Measurements from ENCODE around the gene NUDT16.
"Not testable (repeated sequence)": the region's sequence is repeated elsewhere in the genome, so short reads cannot be mapped to it uniquely, and the experiment has no call there.

Gene NUDT16

DNA sequence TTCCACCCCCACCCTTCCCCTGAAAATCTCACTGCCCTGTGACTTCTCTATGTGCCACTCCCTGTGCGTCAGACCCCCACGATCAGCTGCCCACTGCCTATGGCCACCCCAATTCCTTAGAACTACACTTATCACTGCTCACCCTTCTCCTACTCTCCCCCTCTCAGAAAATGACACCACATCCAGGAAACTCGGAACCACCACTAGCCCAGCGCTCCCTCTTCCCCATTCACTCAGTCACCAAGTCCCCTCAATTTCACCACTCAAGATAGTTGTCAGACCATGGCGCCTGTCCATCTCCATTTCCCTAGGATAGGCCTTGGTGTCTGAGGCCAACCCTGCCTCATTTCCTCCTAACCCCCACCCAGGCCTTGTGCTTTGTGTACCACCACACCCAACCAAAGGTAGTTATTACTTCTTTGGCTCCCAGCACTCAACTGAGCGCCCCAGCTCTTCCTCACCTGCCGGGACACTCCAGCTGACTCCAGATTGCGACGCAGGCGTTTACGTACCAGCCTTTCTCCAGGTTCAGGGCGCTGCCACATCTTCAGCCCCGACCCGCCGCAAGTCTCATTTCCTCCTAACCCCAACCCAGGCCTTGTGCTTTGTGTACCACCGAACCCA, 641 bp upstream of the NUDT16 start:
- peak; percentile 54 for FAIRE-seq

DNA sequence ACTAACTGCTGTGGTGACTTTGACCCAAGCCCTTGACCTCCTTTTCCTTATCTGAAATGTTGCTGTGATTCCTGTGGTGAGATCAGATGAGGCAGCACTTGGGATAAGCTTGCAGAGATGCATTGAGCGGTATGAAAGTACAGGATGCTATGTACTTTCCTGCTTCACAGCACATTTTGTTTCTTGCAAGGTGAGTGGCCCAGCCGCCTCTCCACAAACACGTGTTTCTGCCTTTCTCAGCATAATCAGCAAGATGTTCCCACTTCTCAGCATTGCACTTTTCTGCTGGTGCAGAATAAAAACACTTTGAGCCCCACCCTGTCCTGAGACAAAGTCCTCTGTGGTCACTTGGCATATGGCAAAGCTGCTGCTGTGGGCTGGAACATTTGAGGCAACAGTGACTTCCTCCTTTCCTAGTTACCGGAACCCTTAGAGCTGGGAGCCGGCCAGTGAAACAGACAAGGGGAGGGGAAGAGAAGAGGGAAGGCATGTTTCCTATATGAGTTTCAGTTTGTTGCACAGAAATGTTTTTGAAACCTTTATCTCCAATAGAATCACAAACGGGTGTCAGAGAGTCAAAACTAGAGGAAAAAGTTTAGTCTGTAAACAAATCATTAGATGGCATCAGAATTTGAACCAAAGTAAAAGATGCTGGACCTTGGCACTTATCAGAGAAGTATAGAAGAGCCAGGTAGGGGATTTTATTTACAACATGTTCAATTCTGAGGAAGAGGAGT, 5.0 kb downstream of the NUDT16 start:
- no peak for FAIRE-seq
- DNase-seq (ENCODE audit: insufficient read length, low spot score) = no peak

More for the DNA sequence above, 641 bp upstream of the NUDT16 start:
- not testable (repeated sequence) for DNase-seq (ENCODE audit: insufficient read length, low spot score)

DNA sequence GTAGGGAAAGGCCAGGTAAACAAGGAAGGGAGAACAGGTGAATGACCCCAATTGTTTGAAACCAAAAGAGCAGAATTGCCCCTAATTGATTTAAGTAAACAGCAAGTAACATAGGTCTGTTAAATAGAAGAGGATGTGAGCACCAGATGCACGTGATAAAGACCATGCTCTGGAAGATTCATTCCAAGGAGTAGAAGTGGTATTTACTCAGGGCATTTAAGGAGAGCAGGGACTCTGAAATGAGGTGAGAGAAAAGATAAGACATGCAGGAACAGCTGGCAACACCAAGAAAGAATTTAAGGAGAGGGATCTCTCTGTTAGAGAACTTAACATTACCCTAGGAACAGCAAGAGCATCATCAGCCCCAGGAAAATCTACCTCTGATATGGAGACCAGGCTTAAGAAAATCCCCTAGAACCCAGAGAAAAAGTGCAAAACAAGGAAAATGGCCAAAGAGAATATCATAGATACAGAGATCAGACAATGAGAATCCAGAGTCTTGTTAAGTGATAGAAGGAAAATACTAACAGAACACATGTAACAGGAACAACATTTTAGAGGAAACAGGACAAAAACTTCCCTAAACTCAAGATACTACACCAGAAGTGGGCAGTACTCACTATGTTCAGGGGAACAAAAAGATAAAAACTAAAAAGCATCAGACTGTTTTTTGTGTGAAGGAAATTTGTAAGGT, 6.4 kb downstream of the NUDT16 start:
- DNase-seq (ENCODE audit: insufficient read length, low spot score) = no peak
- FAIRE-seq = no peak

DNA sequence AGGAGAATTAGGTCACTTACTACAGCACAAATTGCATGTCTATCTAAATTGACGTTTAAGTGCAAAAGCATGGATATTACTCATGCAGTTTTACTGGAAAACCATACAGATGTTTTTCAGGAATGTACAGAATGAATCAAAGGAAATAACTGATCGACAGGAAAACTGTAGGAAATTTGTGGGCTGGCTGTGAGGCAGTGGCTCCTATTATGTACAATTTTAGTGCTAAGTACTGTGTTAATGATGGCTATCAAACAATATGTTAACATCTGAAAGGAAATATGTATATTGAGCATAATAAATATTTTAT, 6.9 kb downstream of the NUDT16 start:
- FAIRE-seq (no peak), DNase-seq (ENCODE audit: insufficient read length, low spot score) (no peak)

DNA sequence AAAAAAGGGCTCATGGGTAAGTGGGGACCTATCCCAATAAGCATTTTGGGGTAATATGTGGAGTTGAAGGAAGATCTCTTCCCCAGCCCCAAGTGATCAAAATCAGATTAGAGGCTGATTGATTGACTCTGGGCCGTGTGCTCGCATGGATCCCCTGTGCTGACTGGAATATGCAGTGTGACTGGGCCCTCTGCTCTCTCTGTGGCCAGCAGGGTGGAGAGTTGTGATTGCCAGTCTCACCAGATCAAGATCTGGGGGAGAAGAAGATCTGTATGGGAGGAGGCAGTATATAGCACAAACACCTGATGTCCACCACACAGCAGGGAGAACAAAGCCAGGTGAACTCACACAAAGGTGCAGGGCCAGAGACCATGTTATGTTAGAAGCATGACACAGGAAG, 8.8 kb downstream of the NUDT16 start:
- FAIRE-seq = no peak

DNA sequence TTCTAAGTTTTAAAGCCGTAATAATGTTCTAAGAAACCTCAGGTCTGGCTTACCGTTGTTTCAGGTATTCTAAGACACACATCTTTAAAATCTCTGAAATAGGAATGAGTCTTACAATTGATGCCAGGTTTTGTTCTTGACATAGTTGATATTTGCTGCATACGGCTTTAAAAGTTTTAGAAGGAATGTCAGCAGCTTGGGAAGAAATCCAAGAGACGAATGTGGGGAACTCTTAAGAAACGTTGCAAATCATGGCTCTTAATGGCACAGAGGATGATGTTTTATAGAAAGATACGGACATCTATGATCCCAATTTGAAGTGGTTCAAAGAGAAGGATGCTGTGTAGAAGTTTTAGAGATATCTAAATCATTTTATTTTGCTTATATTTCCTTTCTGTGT, 11.5 kb downstream of the NUDT16 start:
- FAIRE-seq = no peak

More for the DNA sequence above, 8.8 kb downstream of the NUDT16 start:
- no peak for DNase-seq (ENCODE audit: insufficient read length, low spot score)

DNA sequence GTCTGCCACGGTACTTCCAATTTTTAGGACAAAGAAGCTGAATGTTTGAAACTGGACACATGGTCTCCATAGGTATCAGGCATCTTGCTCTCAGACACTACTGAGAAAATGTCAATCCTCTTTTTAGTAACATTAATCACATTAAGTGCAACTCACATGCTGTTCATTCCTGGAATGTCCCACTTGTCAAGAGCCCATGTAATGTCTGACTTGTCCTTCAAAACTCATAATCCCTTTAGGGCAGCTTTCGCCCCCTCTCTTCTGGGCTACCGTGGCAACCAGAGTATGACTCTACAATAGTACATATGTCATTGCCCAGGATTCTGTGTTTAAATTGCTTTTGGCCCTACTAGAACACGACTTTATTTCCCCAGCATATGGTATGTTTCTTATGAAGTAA, 12.3 kb downstream of the NUDT16 start:
- FAIRE-seq = no peak
- no peak for DNase-seq (ENCODE audit: insufficient read length, low spot score)

More for the DNA sequence above, 11.5 kb downstream of the NUDT16 start:
- DNase-seq (ENCODE audit: insufficient read length, low spot score) = no peak

DNA sequence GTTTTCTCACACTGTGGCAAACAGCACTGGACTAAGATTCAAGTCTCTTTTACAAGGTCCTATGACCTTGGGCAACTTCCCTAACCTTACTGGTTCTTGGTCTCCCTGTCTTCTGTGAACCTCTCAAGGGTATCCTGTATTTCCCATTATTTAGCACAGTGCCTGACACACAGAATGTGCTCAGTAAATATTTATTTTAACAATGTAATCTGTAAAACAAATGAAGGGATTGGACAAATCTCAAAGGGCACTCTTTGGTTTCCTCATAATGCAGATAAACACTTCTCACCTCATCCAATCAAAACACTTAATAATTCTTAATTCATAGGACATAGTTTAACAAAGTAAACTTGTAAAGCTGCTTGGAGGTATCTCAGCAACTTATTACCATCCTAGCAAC, 12.8 kb downstream of the NUDT16 start:
- DNase-seq (ENCODE audit: insufficient read length, low spot score) = no peak
- FAIRE-seq = no peak

DNA sequence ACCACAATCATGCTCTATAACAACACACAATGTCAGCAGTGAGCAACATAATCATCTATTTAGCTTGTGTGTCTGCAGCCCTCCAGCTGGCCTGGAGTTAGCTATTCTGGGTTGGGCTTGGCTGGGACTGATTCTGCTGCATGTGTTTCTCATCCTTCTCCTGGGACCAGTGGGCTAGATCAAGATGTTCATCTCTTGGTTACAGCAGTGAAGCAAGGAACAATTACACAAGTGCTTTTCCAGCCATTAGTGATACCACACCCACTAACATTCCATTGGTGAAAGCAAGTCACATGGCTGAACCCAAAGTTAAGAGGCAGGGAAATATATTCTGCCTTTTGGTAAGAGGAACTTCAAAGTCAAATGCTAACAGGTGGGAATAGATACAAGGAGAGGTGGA, 14.6 kb downstream of the NUDT16 start:
- DNase-seq (ENCODE audit: insufficient read length, low spot score) (no peak), FAIRE-seq (no peak)

DNA sequence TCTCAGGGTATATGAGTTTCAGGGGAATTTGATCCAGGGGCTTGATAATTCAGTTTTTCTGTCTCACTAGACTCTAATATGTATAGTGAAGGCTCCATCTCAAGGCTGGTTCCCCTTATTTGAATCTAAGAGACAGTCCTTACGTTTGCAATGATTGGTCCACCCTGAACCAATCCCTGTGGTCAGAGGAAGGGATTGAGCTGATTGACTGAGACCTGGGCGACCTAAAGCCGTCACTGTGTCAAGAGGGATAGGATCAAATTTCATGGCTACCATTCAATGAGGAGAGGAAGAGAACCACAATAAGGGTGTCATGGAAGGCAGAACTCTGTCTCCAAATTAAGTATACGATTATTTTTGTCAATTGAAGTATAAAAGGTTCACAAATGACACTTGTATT, 16.3 kb downstream of the NUDT16 start:
- DNase-seq (ENCODE audit: insufficient read length, low spot score) (no peak), FAIRE-seq (no peak)

DNA sequence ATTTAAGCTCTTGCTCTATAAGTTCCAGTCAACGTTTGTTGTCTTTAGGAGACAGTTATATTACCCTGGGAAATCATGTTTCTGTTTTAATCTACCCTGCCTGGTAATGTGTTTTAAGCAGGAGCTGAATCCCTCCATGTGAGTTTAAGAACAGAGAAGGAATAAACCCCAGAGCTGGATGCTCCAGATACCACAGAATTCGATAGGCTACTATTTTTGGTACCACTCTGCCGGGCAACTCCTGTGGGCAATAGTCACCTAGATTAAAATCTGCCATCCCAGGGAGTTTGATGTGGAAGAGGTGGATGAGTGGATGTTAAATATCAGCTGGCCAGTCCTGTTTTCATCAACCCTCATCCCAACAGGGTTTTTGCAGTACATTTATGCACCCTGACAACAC, 20.4 kb downstream of the NUDT16 start:
- DNase-seq (ENCODE audit: insufficient read length, low spot score) = no peak
- FAIRE-seq = no peak

DNA sequence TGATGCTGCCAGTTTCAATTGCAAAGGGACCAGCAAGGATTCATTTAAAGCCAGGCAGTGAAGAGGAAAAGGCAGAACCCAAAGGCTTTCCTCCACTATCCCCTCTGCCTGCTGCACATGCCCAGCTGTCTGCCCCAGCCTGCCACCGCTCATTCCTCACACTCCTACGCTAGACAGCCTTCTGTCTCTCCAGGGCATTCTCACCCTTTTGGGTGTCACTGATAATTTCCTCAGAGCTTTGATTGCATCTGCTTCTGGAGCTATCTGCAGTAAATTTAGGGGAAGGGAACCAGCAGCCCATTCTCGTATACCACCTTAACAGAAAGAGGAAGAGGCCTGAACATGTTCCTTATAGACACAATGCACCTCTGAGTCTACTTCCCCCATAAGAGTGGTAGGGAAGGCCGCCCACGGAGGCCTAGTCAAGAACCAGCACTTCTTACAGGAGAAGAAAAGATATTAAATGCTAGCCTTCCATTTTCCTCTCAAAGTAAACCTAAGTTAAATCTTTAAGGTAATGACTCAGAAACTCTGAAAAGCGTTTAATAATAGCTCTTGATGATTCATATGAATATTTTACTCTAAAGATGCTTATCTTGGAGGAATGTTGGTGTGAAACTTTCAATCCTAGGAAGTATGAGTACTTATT, 20.9 kb downstream of the NUDT16 start:
- no peak for FAIRE-seq

DNA sequence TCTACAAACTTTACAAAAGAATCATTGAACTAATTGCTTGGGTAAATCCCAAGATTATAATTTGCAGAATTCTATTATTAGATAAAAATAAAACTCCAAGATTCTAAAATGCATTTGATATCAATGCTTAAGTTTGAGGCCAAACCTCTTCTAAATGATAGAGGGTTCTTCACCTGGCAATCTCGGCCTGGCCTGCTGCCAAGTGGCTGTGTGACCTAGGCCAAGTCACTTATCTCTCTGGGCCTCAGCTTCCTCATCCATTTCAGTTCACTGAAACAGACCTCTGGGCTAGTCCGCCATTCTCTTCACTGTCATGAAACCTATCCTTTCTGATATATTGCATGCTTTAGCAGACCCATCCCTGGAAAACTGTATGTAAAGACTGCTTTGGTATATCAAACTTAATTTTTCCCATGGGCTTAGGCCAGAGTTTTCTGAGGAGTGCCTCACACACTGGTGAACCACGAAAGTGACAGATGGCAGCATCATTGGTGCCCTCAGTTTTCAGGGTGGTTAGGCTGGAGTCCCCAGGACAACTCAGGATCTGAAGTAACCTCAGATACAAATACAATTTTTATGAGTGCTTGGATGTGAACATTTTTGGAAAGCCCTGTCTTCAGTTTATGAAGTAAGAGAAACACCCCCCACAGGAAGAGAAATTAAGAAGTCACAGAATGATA, 21.8 kb downstream of the NUDT16 start:
- DNase-seq (ENCODE audit: insufficient read length, low spot score) = no peak
- no peak for FAIRE-seq

More for the DNA sequence above, 20.9 kb downstream of the NUDT16 start:
- no peak for DNase-seq (ENCODE audit: insufficient read length, low spot score)

DNA sequence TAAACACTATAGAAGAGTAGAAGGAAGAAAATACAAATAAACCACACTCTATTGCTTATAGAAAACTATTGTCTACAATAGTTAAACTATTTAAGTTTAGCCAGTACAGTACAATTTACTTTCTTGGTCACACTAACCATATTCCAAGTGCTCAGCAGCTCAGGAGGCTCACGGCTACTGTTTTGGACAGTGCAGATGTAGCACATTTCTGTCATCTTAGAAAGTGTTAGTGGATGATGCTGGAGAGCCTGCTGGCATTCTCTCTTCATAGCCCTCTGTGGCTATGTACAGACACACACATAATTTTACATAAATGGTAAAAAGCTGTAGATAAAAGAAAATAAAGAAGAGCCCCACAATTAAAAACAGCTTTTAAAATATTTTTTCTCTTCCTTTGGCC, 23.8 kb downstream of the NUDT16 start:
- DNase-seq (ENCODE audit: insufficient read length, low spot score) (no peak), FAIRE-seq (no peak)

DNA sequence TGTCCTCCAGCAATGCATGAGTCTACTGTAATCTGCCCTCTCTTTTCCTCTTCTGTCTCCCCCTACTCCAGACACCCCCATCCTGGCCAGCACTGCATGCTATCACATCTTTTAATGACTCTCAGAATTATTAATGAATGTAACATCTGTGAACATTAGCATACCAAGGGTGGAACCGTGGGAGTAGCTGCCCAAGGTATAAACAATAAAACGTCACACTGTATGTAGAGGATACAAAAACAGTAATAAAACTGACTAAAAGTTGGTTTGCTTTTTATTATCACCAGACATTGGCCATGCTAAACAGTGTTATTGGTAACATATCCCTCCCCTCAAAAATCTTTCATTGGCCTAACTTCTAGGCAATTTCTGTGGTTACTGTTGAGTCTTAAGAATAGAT, 24.7 kb downstream of the NUDT16 start:
- FAIRE-seq = no peak
- no peak for DNase-seq (ENCODE audit: insufficient read length, low spot score)

DNA sequence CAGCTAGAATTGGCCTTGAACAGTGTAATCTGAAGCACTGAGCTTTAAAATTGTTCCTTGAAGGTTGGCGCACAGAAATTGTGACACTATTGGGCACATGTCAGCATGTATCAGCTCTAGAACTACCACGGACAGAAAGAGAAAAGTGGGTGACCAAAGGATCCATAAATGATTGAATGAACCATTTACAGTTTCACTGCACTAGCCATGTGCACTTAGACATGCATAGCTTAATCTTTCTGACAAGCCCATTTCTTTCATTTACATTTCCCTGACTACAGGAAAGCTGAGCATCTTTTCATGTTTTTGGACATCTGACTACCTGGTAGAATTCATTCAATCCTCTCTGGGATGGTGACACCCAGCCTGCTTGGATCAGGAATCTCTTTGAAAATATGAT, 36.2 kb downstream of the NUDT16 start:
- no peak for FAIRE-seq

DNA sequence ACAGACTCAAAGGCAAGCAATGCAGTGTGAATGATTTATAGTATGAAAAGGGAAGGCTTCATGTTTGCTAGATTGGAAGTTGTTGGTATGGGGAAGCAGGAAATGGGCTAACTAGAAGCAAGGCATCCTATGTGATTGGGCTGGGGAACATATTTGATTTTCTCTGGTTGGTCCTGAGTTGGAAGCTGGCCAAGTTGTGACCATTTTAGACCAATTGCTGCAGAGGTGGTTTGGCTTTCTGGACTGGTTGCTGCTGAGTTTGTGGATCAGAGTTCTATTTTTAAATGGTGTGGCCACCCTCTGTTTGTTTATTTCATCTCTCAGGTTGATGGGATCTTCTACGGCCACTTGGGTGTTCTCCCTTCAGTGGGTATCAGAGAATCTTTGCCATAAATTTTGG, 39.7 kb downstream of the NUDT16 start:
- FAIRE-seq (no peak), DNase-seq (ENCODE audit: insufficient read length, low spot score) (no peak)

More for the DNA sequence above, 36.2 kb downstream of the NUDT16 start:
- DNase-seq (ENCODE audit: insufficient read length, low spot score) = no peak

DNA sequence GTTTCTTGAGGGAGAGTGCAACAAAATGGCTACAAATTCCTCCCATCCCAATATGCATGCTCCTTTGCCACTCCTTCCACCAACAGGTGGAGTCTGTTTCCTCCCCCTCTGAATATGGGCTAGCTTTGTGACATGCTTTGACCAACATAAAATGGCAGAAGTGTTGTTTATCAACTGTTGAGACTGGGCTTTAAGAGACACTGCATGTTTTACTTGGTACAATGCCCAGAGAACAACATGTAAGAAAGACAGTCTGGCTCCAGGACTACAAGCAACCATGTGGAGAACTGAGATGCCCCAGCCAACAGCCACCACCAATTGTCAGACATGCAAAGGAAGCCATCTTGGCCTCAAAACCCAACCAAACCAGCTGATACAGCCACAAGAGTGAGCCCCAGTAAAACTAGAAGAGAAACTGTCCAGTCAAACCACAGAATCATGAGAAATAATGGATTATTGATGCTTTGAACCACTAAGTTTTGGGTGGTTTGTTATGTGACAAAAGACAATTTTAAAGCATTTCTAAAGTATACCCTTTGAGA, 40.5 kb downstream of the NUDT16 start:
- FAIRE-seq = no peak

DNA sequence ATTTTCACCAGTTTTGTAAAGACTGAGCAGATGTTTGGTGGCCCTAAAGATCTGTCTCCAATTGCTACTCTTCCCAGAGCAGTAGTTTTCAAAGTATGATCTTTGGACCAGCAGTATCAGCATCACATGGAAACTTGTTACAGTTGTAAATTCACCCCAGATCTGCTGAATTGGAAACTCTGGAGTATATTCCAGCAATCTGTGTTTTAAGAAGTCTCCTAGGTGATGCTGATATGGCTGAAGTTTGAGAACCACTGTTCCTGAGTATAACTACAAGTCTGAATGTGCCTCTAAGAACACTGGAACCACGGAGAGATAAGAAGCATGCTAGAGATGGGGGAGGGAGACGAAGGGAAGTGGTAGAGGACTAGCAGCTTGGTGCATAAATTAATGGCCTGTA, 45.7 kb downstream of the NUDT16 start:
- FAIRE-seq (no peak), DNase-seq (ENCODE audit: insufficient read length, low spot score) (no peak)

More for the DNA sequence above, 40.5 kb downstream of the NUDT16 start:
- DNase-seq (ENCODE audit: insufficient read length, low spot score) = no peak

DNA sequence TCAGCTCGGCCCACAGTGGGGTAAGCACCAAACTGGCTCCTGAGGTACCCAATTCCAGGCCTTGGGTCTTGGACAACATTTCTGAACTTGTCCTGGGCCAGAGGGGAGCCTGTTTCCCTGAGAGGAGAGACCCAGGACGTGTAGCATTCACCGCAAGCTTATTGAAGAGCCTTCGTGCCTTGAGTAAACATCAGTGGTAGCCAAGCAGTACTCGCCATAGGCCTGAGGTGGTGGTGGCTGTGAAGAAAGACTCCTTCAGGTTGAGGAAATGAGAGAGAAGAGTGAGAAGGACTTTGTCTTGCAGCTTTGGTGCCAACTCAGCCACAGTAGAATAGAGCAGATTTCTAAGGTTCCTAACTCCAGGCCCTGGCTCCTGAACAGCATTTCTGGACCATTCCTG, 50.2 kb downstream of the NUDT16 start:
- FAIRE-seq = no peak
- no peak for DNase-seq (ENCODE audit: insufficient read length, low spot score)

DNA sequence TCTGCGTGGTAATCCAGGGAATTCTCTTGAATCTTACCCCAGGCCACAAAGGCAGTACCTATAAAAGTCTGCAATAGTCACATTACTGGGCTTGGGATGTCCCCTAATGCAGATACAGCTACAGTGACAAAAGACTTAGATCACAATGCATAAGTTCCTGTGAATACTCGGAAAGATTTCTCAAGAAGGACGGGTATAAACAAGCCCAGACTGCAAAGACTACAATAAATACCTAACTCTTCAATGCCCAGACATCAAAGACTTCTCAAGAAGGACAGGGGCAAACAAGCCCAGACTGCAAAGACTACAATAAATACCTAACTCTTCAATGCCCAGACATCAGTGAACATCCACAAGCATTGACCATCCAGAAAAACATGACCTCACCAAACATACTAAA, 50.9 kb downstream of the NUDT16 start:
- no peak for FAIRE-seq

More for the DNA sequence above, 50.9 kb downstream of the NUDT16 start:
- DNase-seq (ENCODE audit: insufficient read length, low spot score) = no peak
